ENCODE results near the gene AMBRA1. TPM values are rescaled to one million over a fixed set of nuclear protein-coding genes. Genes with fewer than 3 reads are reported as not detected.

AMBRA1 gene
- total RNA-seq, 4 donors from 2014 or later, result 43.4 to 48.9 (median 46.3) TPM

- H3K27ac ChIP-seq, result no peak overlapping the region
- H3K4me3 ChIP-seq, result no peak overlapping the region
- in situ Hi-C loops (cut with MboI; ENCODE audit: low pct_ligation_motif_present in 1 of 4, low pct_unique_long_range_greater_than_20kb in 1 of 4, low sequenced_read_pairs in 3 of 4), result no loop called here
- no peaks in the 10 kb centered on the region for H3K27me3 ChIP-seq
- DNase-seq, result no peak
- no peaks in the 10 kb centered on the region for H3K9me3 ChIP-seq
- no peak for TF ChIP-seq CTCF (IDR thresholded peaks at IDR 0.05)
- no peak for TF ChIP-seq POLR2A (IDR thresholded peaks at IDR 0.05)
- intact Hi-C loops (cut with DNase I; ENCODE audit: low total_unique reads), result no loop called here
- H3K36me3 ChIP-seq, result peaks cover 0 to 8% (median 0%) of the 10 kb centered on the region in 4 donors
- H3K4me1 ChIP-seq, result peaks cover 0 to 28% (median 10%) of the 10 kb centered on the region in 4 donors
- 86 to 92% methylated on average over 1 to 4 of the region's 4 CpGs for WGBS, 2 donors (ENCODE audit: low coverage in 1 of 2)
Observed at GRCh38 chr11:46469926-46470325, 123.9 kb downstream of the AMBRA1 start.

- DNase-seq, result no peak
- H3K36me3 ChIP-seq, result peaks cover 0 to 8% (median 0%) of the 10 kb centered on the region in 4 donors
- intact Hi-C loops (cut with DNase I; ENCODE audit: low total_unique reads) (no loop called here), in situ Hi-C loops (cut with MboI; ENCODE audit: low pct_ligation_motif_present in 1 of 4, low pct_unique_long_range_greater_than_20kb in 1 of 4, low sequenced_read_pairs in 3 of 4) (no loop called here)
- H3K4me1 ChIP-seq, result no peaks in the 10 kb centered on the region
- no peaks in the 10 kb centered on the region for H3K27me3 ChIP-seq
- WGBS, 2 donors (ENCODE audit: low coverage in 1 of 2), result 61 to 88% methylated on average over 1 of the region's 1 CpG
- no peaks in the 10 kb centered on the region for H3K9me3 ChIP-seq
- H3K4me3 ChIP-seq, result no peak overlapping the region
- no peak for TF ChIP-seq EP300 (IDR thresholded peaks at IDR 0.05; ENCODE audit: low read depth)
- no peak for TF ChIP-seq POLR2A (IDR thresholded peaks at IDR 0.05)
- TF ChIP-seq POLR2AphosphoS5 (IDR thresholded peaks at IDR 0.05), result no peak
- TF ChIP-seq CTCF (IDR thresholded peaks at IDR 0.05), result no peak
- H3K27ac ChIP-seq, result no peak overlapping the region
Observed at GRCh38 chr11:46465683-46466082, 128.1 kb downstream of the AMBRA1 start.

GRCh38 chr11:46463701-46464421 lies 130.0 kb downstream of the AMBRA1 start:
- Histone ChIP-seq H3K27ac (no peak overlapping the region), H3K9me3 (no peaks in the 10 kb centered on the region), H3K4me3 (no peak overlapping the region), H3K4me1 (no peaks in the 10 kb centered on the region), H3K36me3 (peaks cover 0 to 8% (median 0%) of the 10 kb centered on the region in 4 donors), H3K27me3 (no peaks in the 10 kb centered on the region)
- no peak for TF ChIP-seq POLR2A (IDR thresholded peaks at IDR 0.05)
- intact Hi-C loops (cut with DNase I; ENCODE audit: low total_unique reads), result loop anchor here (2.0 kb wide), 1 partner anchor 39 kb away; no protein-coding TSS in a partner anchor
- WGBS, 2 donors (ENCODE audit: low coverage in 1 of 2), result 84 to 89% methylated on average over 4 to 5 of the region's 5 CpGs
- in situ Hi-C loops (cut with MboI; ENCODE audit: low pct_ligation_motif_present in 1 of 4, low pct_unique_long_range_greater_than_20kb in 1 of 4, low sequenced_read_pairs in 3 of 4), result no loop called here
- DNase-seq, result no peak

GRCh38 chr11:46461461-46461927 lies 132.3 kb downstream of the AMBRA1 start:
- DNase-seq, result no peak
- Histone ChIP-seq H3K27ac (no peak overlapping the region), H3K36me3 (no peaks in the 10 kb centered on the region)

More at GRCh38 chr11:46461461-46461927, 132.3 kb downstream of the AMBRA1 start:
- Histone ChIP-seq H3K27me3 (no peaks in the 10 kb centered on the region), H3K4me1 (no peaks in the 10 kb centered on the region), H3K9me3 (no peaks in the 10 kb centered on the region), H3K4me3 (no peak overlapping the region)
- TF ChIP-seq POLR2AphosphoS5 (IDR thresholded peaks at IDR 0.05) (no peak), POLR2A (IDR thresholded peaks at IDR 0.05) (no peak), EP300 (IDR thresholded peaks at IDR 0.05; ENCODE audit: low read depth) (no peak), CTCF (IDR thresholded peaks at IDR 0.05) (no peak)
- in situ Hi-C loops (cut with MboI; ENCODE audit: low pct_ligation_motif_present in 1 of 4, low pct_unique_long_range_greater_than_20kb in 1 of 4, low sequenced_read_pairs in 3 of 4), result no loop called here
- WGBS, 2 donors (ENCODE audit: low coverage in 1 of 2), result 89 to 90% methylated on average over 1 of the region's 1 CpG
- intact Hi-C loops (cut with DNase I; ENCODE audit: low total_unique reads), result no loop called here

Data from transverse colon (tissue), 4 donors.